ENCODE measurements around the gene STK32B. TPM values are rescaled to one million over a fixed set of nuclear protein-coding genes. Genes with fewer than 3 reads are reported as not detected.
"Not testable (repeated sequence)": the region's sequence is repeated elsewhere in the genome, so short reads cannot be mapped to it uniquely, and the experiment has no call there.

The STK32B gene
- total and polyA plus RNA-seq, 2 of the 8 experiments (the other 6 are each of a cell fraction or from before 2014, with no cell fraction given) = 2.3 to 2.5 TPM

- H3K9ac ChIP-seq (replicated peaks in 1 of 4; ENCODE audit: extremely low read depth in 1 of 4, low read depth in 3 of 4, low read length in 3 of 4); H3K4ac ChIP-seq (replicated peaks; ENCODE audit: insufficient read length, low read depth, low read length); H2AFZ ChIP-seq (ENCODE audit: low read length); H3K23me2 ChIP-seq (ENCODE audit: low read depth, low read length); H3K56ac ChIP-seq (replicated peaks; ENCODE audit: insufficient read length, low read depth, low read length); H3K36me3 ChIP-seq (ENCODE audit: control insufficient read depth in 2 of 4, insufficient read depth in 4 of 4, low read length in 3 of 4); H2BK5ac ChIP-seq (ENCODE audit: low read depth, low read length); H3K4me3 ChIP-seq (ENCODE audit: extremely low read depth in 1 of 4, insufficient read depth in 2 of 4, low read depth in 3 of 4, low read length in 4 of 4); POLR2A ChIA-PET (ENCODE audit: partially characterized antibody); H3K18ac ChIP-seq (ENCODE audit: extremely low read depth, low read length); H3K4me2 ChIP-seq (ENCODE audit: insufficient read depth in 1 of 2, low read depth in 2 of 2, low read length in 2 of 2); H3K14ac ChIP-seq (ENCODE audit: insufficient read length); H2BK12ac ChIP-seq (ENCODE audit: low read depth, low read length); H4K20me1 ChIP-seq (replicated peaks in 1 of 2; ENCODE audit: control insufficient read depth in 1 of 2, insufficient read depth in 2 of 2, low read length in 2 of 2); H3K79me2 ChIP-seq (ENCODE audit: control insufficient read depth in 1 of 2, insufficient read depth in 2 of 2, low read length in 2 of 2); H2BK15ac ChIP-seq (ENCODE audit: low read length); H4K91ac ChIP-seq (replicated peaks; ENCODE audit: insufficient read length, low read length); DNase-seq (ENCODE audit: low read depth in 1 of 2, low spot score in 2 of 2); H3K27me3 ChIP-seq (replicated peaks in 1 of 4; ENCODE audit: control insufficient read depth in 3 of 4, extremely low read depth in 1 of 4, insufficient read depth in 3 of 4, low read length in 3 of 4); H3K79me1 ChIP-seq (ENCODE audit: low read depth, low read length); H4K5ac ChIP-seq (ENCODE audit: insufficient read length, low read depth, low read length); H3K4me1 ChIP-seq (replicated peaks in 1 of 4; ENCODE audit: control insufficient read depth in 3 of 4, insufficient read depth in 4 of 4, low read length in 3 of 4); H3K27ac ChIP-seq (ENCODE audit: low read depth, low read length); H4K8ac ChIP-seq (ENCODE audit: extremely low read depth, insufficient read depth, low read length); H2BK20ac ChIP-seq (ENCODE audit: low read length); CTCF ChIA-PET (ENCODE audit: partially characterized antibody); H3K23ac ChIP-seq (ENCODE audit: insufficient read length); FAIRE-seq; H2BK120ac ChIP-seq (replicated peaks; ENCODE audit: low read depth, low read length); H2AK5ac ChIP-seq (ENCODE audit: low read depth, low read length): not testable (repeated sequence)
- peaks cover 11 to 16% of the 10 kb centered on the region in 2 experiments; a peak in 3 of 4 replicates for H3K9me3 ChIP-seq (ENCODE audit: insufficient read depth in 2 of 2, low read depth in 1 of 2, low read length in 1 of 2)
- WGBS, 2 experiments (ENCODE audit: extremely low coverage in 1 of 2, insufficient coverage in 1 of 2, insufficient read length in 1 of 2, insufficient replicate concordance in 2 of 2, low coverage in 1 of 2, low lambda C conversion rate in 2 of 2, missing lambda C conversion rate in 1 of 2) = 94% methylated on average over 11 of the region's 11 CpGs; no CpG with 5 or more reads in 1 of the 2 experiments
Measured at GRCh38 chr4:5175836-5176235, 124.6 kb downstream of the STK32B start.

Measured in H1 (cell line).